Smooth muscle cell (in vitro differentiated cells): Measurements from ENCODE around the gene NAV1. TPM values are rescaled to one million over a fixed set of nuclear protein-coding genes. Genes with fewer than 3 reads are reported as not detected.

Source experiments
- DNase-seq: peaks from one replicate; lab custom pipeline; 2025; ENCODE audit not compliant: unreplicated experiment; lab: John Stamatoyannopoulos, UW
- H2AFZ ChIP-seq: fragments of 200-600 bp; sonication (generic); 2 replicates; pipeline ENCODE4 v1.6.0; 2016; ENCODE audit warnings: antibody characterized with exemption, low read depth, mild to moderate bottlenecking
- H3F3A ChIP-seq: fragments of 200-600 bp; sonication (generic); 2 replicates; pipeline ENCODE4 v1.6.0; 2017; ENCODE audit warnings: antibody characterized with exemption, low read depth
- H3K27ac ChIP-seq: fragments of 200-600 bp; sonication (generic); 2 replicates; pipeline ENCODE4 v1.5.1; 2016; ENCODE audit warnings: low read depth, mild to moderate bottlenecking
- H3K27me3 ChIP-seq: fragments of 200-600 bp; sonication (generic); 2 replicates; pipeline ENCODE4 v1.6.1; 2016; ENCODE audit warnings: low read depth, mild to moderate bottlenecking
- H3K36me3 ChIP-seq: fragments of 200-600 bp; sonication (generic); 2 replicates; pipeline ENCODE4 v1.5.1; 2016; ENCODE audit warnings: low read depth
- H3K4me1 ChIP-seq: fragments of 200-600 bp; sonication (generic); 2 replicates; pipeline ENCODE4 v1.5.1; 2016; ENCODE audit warnings: low read depth
- H3K4me2 ChIP-seq: fragments of 200-600 bp; sonication (generic); 2 replicates; pipeline ENCODE4 v1.6.0; 2016; ENCODE audit warnings: mild to moderate bottlenecking
- H3K4me3 ChIP-seq: fragments of 200-600 bp; sonication (generic); 2 replicates; pipeline ENCODE4 v1.5.1; 2016; ENCODE audit warnings: mild to moderate bottlenecking
- H3K79me2 ChIP-seq: fragments of 200-600 bp; sonication (generic); 2 replicates; pipeline ENCODE4 v1.6.0; 2016; ENCODE audit warnings: low read depth, mild to moderate bottlenecking
- H3K9ac ChIP-seq: fragments of 200-600 bp; sonication (generic); 2 replicates; pipeline ENCODE4 v1.6.0; 2016; ENCODE audit warnings: low read depth
- H3K9me3 ChIP-seq: fragments of 200-600 bp; sonication (generic); replicated peaks from 2 replicates; pipeline ENCODE4 v1.5.1; 2016; ENCODE audit warnings: low read depth
- H4K20me1 ChIP-seq: fragments of 200-600 bp; sonication (generic); 2 replicates; pipeline ENCODE4 v1.6.0; 2016; ENCODE audit warnings: low read depth
- CTCF ChIP-seq: fragments of 200-600 bp; sonication (generic); IDR thresholded peaks from 2 replicates; pipeline ENCODE4 v1.5.1; 2017; ENCODE audit warnings: borderline replicate concordance, mild to moderate bottlenecking, antibody characterized with exemption; ENCODE audit not compliant: insufficient read depth, poor library complexity, severe bottlenecking
- WGBS: methylation state at CpG from one replicate; pipeline ENCODE4 v1.1.7; 2016; ENCODE audit warnings: low lambda C conversion rate; 5-methylcytosine and 5-hydroxymethylcytosine counted together
- polyA plus RNA-seq: library from polyadenylated mRNA; unstranded; fragments of >200 nt; fragmentation: Nextera tagmentation; extraction: Ambion mirVana; gene quantifications from 2 replicates; pipeline ENCODE4 v1.2.1, GENCODE V29; 2016
- total RNA-seq: library from RNA; depleted of rRNA; stranded (reverse); fragments of >200 nt; gene quantifications from 2 replicates; pipeline ENCODE4 v1.2.3, GENCODE V29; 2014

NAV1 gene
- total and polyA plus RNA-seq, 2 experiments from 2014 or later = 52.3 to 71.1 TPM

GRCh38 chr1:201531551-201532425 is 7.1 kb upstream of the NAV1 start:
- no peak for TF ChIP-seq CTCF
- Histone ChIP-seq H3K4me3 (no peak overlapping the region), H3K9ac (peak overlapping the region; percentile 89), H3K9me3 (no peaks in the 10 kb centered on the region), H3F3A (peaks cover 42% of the 10 kb centered on the region), H3K4me2 (peak overlapping the region; percentile 32), H3K4me1 (peaks cover 11% of the 10 kb centered on the region), H3K27me3 (no peaks in the 10 kb centered on the region), H3K36me3 (no peaks in the 10 kb centered on the region), H3K79me2 (no peaks in the 10 kb centered on the region), H3K27ac (peak overlapping the region; percentile 94), H2AFZ (no peak overlapping the region), H4K20me1 (no peaks in the 10 kb centered on the region)
- WGBS = 48% methylated on average over 9 of the region's 9 CpGs
- DNase-seq = no peak

- Histone ChIP-seq H4K20me1 (no peaks in the 10 kb centered on the region), H3K4me3 (no peak overlapping the region), H3K27me3 (no peaks in the 10 kb centered on the region), H3K79me2 (no peaks in the 10 kb centered on the region), H3K27ac (peak overlapping the region; percentile 94), H3K4me2 (no peak overlapping the region), H2AFZ (no peak overlapping the region), H3F3A (peaks cover 60% of the 10 kb centered on the region), H3K9me3 (no peaks in the 10 kb centered on the region), H3K9ac (no peak overlapping the region), H3K4me1 (peaks cover 14% of the 10 kb centered on the region), H3K36me3 (no peaks in the 10 kb centered on the region)
- WGBS = 50% methylated on average over 4 of the region's 4 CpGs
- no peak for TF ChIP-seq CTCF
- no peak for DNase-seq
These were observed 5.1 kb upstream of the NAV1 start for GRCh38 chr1:201533836-201534235.

- Histone ChIP-seq H3K4me3 (no peak overlapping the region), H3K79me2 (peaks cover 4% of the 10 kb centered on the region), H3K36me3 (no peaks in the 10 kb centered on the region), H3K27me3 (no peaks in the 10 kb centered on the region), H2AFZ (no peak overlapping the region), H3K9me3 (no peaks in the 10 kb centered on the region), H3K4me1 (peaks cover 16% of the 10 kb centered on the region), H3K27ac (peak overlapping the region; percentile 94), H3K9ac (peak overlapping the region; percentile 69), H4K20me1 (no peaks in the 10 kb centered on the region), H3F3A (peaks cover 52% of the 10 kb centered on the region), H3K4me2 (peak overlapping the region; percentile 54)
- DNase-seq = no peak
- TF ChIP-seq CTCF = no peak
- WGBS = 13% methylated on average over 6 of the region's 6 CpGs
These were observed 3.6 kb upstream of the NAV1 start for GRCh38 chr1:201535046-201535918.
